NCI-H1694 (cell line): ENCODE data around the gene FAM131B.
A peak's percentile ranks its signal among the peaks of the same experiment; 100 is the strongest.

Source experiments
- DNase-seq: peaks from one replicate; lab custom pipeline; 2025; lab: John Stamatoyannopoulos, UW

The FAM131B gene

GRCh38 chr7:143382126-143382790, 19.7 kb upstream of the FAM131B start:
- no peak for DNase-seq

- peak; percentile 57 for DNase-seq
Measured at GRCh38 chr7:143381427-143382125, 19.1 kb upstream of the FAM131B start.

DNA sequence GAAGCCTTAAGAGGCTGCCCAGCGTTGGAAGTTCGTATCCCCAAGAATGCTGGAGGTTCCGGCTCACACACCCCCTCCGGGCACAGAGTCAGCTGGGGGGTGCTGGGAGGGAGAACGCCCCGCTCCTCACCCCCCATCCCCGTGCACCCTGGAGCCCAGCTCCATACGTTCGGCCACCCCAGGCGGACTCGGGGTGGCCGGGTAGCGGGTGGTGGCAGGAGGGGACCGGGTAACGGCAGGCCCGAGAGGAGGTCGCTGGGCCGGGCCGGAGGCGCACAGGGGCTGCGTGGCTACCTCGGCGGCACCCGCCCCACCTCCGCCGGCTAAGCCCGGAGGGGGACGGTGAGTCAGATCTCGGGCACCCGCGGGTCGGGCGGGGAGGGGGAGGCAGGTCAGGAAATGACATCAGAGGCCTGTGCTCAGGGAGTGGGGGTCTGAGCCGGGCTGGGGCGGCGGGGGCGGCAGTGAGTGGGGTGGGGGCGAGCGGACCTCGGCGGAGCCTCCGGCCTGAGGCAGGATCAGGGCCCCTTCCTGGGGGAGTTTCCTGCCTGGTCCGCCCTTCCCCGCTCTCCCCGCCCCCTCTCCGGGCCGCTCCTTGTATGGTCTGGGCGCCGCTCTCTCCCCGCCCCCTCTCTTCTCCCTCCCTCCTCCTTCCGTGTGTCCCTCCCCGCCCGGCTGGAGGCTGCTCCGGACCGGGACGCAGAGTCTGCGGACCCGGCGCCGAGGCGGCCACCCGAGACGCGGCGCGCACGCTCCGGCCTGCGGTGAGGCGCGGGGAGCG, 18.3 kb upstream of the FAM131B start, which contains the start of gene ZYX:
TSS of gene ZYX (plus strand) at position 700 of the 781 bp plus-strand sequence. CDS start 227 bp downstream, outside the sequence.
- DNase-seq, result peak; percentile 41

DNA sequence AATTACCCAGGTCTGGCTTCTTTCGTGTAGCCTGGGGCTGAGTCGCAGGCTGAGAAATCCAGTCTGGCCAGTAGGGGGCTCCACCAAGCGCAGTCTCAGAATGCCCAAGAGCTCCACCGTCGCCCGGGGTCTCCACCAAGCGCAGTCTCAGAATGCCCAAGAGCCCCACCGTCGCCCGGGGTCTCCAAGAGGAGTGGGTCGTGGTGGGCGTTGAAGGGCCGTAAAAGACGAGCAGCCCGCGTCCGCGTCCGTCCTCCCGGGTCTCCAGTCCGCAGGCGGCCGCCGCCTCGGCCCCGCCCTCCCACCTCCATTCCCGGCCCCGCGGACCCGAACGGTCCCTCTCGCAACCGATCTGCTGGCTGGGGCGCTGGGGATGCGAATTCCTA, 17.7 kb upstream of the FAM131B start:
- peak; percentile 72 for DNase-seq

GRCh38 chr7:143379611-143380259, 17.2 kb upstream of the FAM131B start:
- no peak for DNase-seq

GRCh38 chr7:143376396-143376795, 13.9 kb upstream of the FAM131B start:
- DNase-seq, result no peak

GRCh38 chr7:143375298-143376034, 13.0 kb upstream of the FAM131B start:
- DNase-seq, result peak; percentile 15

DNA sequence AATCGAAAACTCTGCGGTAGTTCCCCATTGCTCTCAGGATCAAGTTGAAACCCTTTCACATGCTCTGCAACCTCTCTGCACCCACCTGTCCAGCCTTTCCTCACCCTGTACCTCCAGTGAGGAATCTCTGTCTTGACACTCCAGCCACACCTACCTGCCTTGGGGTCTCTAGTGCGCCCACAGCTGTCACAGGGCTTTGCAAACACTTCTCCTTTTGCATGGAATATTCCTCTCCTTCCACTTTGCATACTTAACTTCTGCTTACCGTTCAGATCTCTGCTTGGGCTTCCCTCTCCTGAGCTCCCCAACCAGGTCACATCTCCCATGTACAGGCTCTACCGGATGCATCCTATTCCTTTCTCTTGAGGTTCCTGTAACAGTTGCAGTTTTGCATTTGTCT, 12.0 kb upstream of the FAM131B start:
- DNase-seq, result no peak

- DNase-seq, result no peak
Measured at GRCh38 chr7:143373255-143373794, 10.8 kb upstream of the FAM131B start.

- peak; percentile 25 for DNase-seq
Measured at GRCh38 chr7:143372070-143372469, 9.6 kb upstream of the FAM131B start.

GRCh38 chr7:143369678-143370651, 7.5 kb upstream of the FAM131B start:
- no peak for DNase-seq

GRCh38 chr7:143368387-143368786, 5.9 kb upstream of the FAM131B start:
- DNase-seq, result no peak

DNA sequence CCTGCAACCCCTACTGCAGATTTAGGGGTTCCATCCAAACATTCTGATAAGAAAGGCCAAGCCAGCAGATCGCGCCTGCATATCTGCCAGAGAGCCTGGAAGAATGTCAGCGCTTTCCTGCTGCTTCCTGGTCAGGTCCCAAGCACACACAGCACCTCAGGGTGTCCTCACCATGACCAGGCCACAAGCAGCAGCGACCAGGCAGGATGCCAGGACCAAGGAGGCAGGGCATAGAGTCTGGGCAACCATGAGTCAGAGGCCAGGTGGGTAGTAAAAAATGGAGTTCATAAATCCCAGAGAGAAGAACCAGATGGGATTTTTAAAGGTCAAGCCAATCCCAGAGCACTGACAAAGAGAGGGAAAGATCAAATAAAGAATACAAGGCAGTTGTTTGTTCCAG, 5.5 kb upstream of the FAM131B start:
- DNase-seq, result no peak

GRCh38 chr7:143363016-143363937, 764 bp upstream of the FAM131B start:
- no peak for DNase-seq

- no peak for DNase-seq
Measured at GRCh38 chr7:143361552-143362130, 872 bp downstream of the FAM131B start.

GRCh38 chr7:143360788-143361551, 1.5 kb downstream of the FAM131B start:
- no peak for DNase-seq

DNA sequence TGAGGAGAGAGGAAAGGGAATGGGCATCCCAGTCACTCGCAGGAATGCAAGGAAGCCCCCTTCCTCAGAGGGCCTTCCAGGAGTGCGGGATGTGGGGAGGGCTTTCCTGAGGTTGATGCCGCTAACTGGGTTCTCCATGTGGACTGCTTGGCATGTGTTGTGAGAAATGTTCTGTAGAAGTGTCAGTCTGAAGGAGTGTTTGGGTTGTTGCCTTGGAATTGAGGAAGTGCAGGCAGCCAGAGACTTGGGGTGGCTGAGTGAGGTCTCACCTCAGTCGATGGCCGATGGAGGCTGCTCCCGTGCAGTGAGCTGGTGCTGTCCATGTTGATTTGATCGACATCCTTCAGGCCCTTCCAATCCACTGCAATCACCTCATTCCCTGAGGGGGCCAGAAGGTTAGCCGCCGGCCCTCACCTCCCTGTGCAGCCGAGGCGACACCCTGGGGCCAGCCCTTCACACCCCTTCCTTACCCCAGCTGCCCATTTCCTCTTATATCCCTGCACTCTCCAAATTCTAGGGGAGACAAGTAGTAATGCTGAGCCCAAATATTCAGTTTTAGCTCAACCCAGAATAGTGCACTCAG, 2.7 kb downstream of the FAM131B start:
- DNase-seq, result no peak
